Activated CD4-positive, alpha-beta T cell treated with anti-CD3 and anti-CD28 coated beads for 24 hours (primary cell): ENCODE results near the gene TANGO6.
"Not testable (repeated sequence)": the region's sequence is repeated elsewhere in the genome, so short reads cannot be mapped to it uniquely, and the experiment has no call there.

ENCODE experiments used
- DNase-seq, 2 donors: peaks; one replicate each; pipeline ENCODE4 v3.0.0-alpha.2; 2020; ENCODE audit warnings: low read depth in 2 of 2

The TANGO6 gene

DNA sequence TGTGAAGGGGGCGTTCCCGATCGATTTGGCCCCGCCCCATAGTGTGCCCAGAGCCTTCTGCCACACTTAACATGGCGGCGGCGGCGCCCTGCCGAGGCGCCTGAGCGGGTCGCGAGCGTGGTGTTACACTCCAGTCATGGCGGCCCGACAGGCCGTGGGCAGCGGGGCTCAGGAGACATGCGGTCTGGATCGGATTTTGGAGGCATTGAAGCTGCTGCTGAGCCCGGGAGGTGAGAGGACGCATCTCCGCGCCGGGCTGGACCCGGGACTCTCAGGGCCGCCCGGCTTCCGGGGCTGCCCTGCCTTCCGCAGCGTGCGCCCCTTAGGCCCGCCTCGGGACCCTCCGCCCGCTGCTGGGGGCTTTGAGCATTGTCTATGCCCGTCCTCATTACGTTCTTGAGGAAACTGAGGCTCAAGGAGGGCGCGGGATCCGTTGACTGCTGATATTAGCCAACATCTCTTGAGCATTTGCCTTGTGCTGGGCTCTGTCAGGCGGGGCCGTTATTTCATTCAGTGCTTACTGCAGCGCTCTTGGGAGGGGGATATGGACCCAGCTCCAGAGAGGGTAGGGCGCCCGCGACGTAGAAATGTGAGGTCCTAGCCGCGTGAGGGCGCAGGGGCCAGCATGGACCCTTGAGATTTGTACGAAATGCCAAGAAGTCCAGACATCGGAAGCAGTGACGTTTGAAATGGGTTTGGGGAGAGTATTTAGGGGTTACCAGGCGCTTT, at the start of gene TANGO6:
Gene TANGO6, plus strand, starts transcription at position 50 of the 729 bp plus-strand sequence. Its CDS starts 87 bp downstream, at position 137.
- DNase-seq, result peak; percentile 93 to 94

DNA sequence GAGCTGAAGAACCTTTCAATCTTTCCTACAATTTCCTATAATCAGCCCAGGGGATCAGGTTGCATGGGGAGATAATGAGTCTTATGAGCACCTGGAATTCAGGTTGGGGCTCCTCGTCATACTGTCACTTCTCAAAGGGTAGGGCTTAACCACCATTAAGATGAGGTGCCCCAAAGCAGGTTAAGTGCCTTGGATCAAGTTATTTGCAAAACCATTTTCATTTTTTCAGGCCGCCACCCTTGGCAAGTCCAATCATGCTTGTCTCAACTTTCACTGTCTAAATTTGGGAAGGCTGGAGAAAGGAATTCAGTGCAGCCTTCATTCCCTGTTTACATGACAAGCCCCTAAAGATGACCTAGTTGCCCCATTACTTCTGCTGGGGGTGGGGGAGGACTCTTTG, 44.9 kb upstream of the TANGO6 start:
- DNase-seq, result no peak

GRCh38 chr16:68800257-68800875, 43.0 kb upstream of the TANGO6 start:
- peak; percentile 25 to 51 for DNase-seq

- no peak for DNase-seq
These were observed 41.1 kb upstream of the TANGO6 start for GRCh38 chr16:68802190-68802589.

- DNase-seq, result no peak
These were observed 36.9 kb upstream of the TANGO6 start for GRCh38 chr16:68806422-68806821.

DNA sequence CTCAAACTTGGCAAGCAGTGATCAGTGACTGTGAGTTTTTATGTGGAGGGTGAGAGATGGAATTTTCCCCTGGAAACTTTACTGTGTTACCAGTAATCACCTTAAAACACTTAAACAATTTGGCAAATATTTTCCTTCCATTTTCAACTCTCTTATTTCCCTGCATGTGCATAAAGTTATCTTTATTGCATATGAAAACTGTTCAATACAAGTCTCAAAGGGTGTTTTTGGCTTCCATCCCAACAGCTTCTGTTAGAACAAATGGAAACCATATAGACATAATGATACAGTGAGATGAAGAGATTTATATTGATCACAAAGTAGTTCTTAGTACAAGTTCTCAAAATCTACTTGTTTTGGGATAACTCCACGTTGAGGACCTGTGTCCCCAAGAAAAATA, 36.4 kb upstream of the TANGO6 start:
- no peak for DNase-seq

DNA sequence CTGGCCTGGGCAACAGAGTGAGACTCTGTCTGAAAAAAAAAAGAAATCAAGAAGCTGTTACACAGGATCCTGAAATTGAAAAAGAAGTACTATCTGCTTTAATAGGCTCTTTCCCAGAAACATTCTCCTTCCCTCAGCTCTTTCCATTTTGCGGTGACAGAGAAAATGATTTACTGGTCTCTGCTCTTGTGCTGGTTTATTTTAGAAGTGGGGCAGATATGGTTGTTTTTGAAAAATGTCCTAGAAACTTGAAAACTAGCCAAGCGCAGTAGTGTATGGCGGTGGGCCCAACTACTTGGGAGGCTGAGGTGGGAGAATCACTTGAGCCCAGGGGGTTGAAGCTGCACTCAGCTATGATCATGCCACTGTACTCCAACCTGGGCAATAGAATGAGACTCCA, 28.8 kb upstream of the TANGO6 start:
- no peak for DNase-seq

DNA sequence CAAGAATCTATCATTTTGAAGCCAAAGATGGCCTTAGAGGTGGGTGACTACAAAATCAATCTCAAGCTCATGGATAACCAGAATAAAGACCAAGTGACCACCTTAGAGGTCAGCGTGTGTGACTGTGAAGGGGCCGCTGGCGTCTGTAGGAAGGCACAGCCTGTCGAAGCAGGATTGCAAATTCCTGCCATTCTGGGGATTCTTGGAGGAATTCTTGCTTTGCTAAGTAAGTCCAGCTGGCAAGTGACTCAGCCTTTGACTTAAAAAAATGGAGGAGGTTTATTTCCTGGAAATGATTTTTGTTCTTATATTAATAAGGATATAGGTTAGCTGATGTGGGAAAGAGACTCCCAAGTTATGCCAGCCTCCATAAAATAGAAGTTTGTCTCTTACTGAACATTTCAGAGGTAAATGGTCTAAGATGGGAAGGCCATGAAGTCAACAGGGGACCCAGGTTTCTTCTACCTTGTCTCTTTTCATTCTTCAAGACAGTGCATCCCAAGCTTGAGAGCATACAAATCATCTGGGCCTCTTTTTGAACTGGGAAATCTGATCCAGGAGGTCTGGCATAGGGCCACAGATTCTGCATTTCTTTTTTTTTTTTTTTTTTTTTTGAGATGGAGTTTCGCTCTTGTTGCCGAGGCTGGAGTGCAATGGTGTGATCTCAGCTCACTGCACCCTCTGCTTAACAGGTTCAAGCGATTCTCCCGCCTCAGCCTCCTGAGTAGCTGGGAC, 19.8 kb upstream of the TANGO6 start:
- no peak for DNase-seq

DNA sequence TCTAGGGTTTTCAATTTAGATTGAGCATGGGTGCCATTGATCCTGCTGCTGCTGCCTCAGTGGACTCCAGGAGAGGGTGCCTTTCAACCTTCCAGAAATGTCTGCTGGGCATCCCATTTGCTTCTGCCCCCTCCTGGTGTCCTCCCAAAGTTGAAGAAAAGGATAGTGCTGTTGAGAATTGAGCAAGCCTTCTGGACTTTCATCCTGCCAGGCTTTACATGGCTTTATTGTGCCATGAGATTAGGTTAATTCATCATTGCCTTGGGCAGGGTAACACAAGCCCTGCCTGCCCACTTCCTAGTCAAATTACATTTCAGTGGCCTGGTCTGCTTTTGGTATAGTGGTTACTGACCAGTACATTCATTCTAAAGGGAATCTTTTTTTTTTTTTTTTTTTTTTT, 17.9 kb upstream of the TANGO6 start:
- DNase-seq, result no peak

DNA sequence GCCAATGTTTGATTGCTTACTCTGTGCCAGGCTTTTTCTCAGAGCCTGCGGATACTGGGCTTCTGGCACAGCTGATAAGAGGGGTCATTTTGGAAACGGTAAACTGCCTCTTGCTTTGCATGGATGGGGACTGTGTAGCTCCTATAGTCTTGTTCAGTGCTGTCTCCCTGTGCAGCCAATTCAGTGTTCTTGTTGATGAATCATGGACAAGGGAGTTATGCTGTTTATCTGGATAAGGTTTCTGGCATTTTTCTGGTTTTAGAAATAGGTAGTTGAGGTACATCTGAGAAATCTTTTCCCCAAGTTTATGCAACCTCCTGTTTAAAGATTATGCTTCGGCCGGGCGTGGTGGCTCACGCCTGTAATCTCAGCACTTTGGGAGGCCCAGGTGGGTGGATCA, 16.7 kb upstream of the TANGO6 start:
- no peak for DNase-seq

GRCh38 chr16:68833251-68833650, 10.1 kb upstream of the TANGO6 start:
- DNase-seq, result no peak

DNA sequence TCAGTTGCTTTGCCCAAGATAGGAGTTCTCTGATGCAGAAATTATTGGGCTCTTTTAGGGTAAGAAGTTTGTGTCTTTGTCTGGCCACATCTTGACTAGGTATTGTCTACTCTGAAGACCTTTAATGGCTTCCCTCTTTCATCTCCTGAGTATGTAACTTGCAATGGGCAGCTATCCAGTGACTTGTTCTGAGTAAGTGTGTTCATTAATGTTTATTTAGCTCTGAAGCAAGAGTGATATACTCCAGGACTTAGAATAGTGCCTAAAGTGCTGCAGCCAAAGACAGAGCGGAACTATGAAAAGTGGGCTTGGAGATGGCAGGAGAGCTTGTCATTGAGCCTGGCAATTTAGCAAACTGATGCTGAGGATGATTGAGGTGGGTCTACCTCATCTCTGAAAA, 8.8 kb upstream of the TANGO6 start:
- no peak for DNase-seq

- DNase-seq, result no peak
These were observed 7.4 kb upstream of the TANGO6 start for GRCh38 chr16:68835970-68836369.

- DNase-seq, result no peak
These were observed 3.5 kb upstream of the TANGO6 start for GRCh38 chr16:68839831-68840230.

- DNase-seq, result not testable (repeated sequence)
These were observed 308 bp upstream of the TANGO6 start for GRCh38 chr16:68842964-68843481.

DNA sequence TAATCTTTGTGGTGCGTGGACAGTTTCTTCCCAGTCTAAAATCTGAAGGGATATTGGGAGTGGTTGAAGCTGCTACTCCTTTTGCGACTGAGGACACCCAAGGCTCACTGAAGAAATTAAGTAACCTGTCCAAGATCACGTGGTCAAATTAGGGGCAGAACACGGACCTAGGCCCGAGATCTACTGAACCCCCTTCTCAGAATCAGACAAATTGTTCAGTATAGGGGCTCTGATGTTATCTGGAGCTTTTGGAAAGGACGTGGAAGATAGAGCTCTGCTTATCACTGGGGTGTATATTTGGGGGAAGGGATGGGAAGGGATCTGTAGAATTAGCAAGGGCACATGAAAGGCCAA, 857 bp downstream of the TANGO6 start:
- DNase-seq, result no peak

GRCh38 chr16:68848786-68849185, 5.5 kb downstream of the TANGO6 start:
- no peak for DNase-seq

- DNase-seq, result no peak
These were observed 7.2 kb downstream of the TANGO6 start for GRCh38 chr16:68850481-68850880.

DNA sequence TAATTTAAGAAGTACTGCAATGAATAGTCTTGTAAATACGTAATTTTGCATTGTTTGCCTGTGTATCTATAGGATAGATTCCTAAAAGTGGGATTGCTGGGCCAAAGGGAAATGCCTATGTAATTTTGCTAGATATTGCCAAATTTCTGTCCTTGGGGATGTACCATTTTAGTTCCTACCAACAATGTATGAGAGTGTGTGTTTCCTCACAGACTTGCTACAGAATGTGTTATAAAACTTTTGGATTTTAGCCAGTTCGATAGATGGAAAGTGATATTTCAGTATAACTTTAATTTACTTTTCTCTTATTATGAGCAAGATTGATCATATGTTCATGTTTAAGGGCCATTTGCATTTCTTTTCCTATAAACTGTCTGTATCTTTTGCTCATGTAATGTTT, 8.3 kb downstream of the TANGO6 start:
- no peak for DNase-seq

GRCh38 chr16:68857479-68857878, 14.1 kb downstream of the TANGO6 start:
- no peak for DNase-seq

GRCh38 chr16:68859828-68860227, 16.5 kb downstream of the TANGO6 start:
- no peak for DNase-seq

- no peak for DNase-seq
These were observed 17.9 kb downstream of the TANGO6 start for GRCh38 chr16:68860978-68861892.
